HepG2 (cell line): ENCODE results near the gene DCD. TPM values are rescaled to one million over a fixed set of nuclear protein-coding genes. Genes with fewer than 3 reads are reported as not detected.

Experiments used
- ATAC-seq: fragments of 200-7000 bp; cut with Tn5 transposase; 3 replicates; pipeline ENCODE4 v1.9.1; 2020; ENCODE audit warnings: mild to moderate bottlenecking, moderate library complexity
- BruUV-seq: library from RNA; stranded (reverse); fragments of 400-500 nt; replicated peaks from 2 replicates; lab custom pipeline; 2021; lab: Mats Ljungman, UMichigan
- CTCF ChIA-PET: fragments of 300-600 bp; formaldehyde crosslinking; extraction: SDS; loops from one replicate; lab custom pipeline; 2021; ENCODE audit warnings: low total read pairs, inconsistent platforms, low intra/inter-chr PET ratio; lab: Yijun Ruan, JAX
- POLR2A ChIA-PET: fragments of 350-600 bp; sonication (Branson Sonifier 250); formaldehyde crosslinking; loops from one replicate; lab custom pipeline; 2020; ENCODE audit warnings: antibody characterized with exemption, inconsistent platforms; lab: Yijun Ruan, JAX
- DNase-seq: peaks from one replicate; pipeline ENCODE4 v3.0.0-alpha.2; 2015; ENCODE audit warnings: low spot score
- FAIRE-seq: peaks from 3 replicates; lab custom pipeline; 2011; peaks lifted over from hg19 to GRCh38; lab: Jason Lieb, UNC
- H2AFZ ChIP-seq: one replicate; pipeline ENCODE4 v1.6.1; 2011; ENCODE audit warnings: low read length, inconsistent platforms
- H3K27ac ChIP-seq: fragments of 300-600 bp; 3 replicates; pipeline ENCODE4 v1.8.0; 2011; ENCODE audit warnings: mixed run types, mild to moderate bottlenecking, mixed read lengths, low read length, inconsistent platforms; ENCODE audit not compliant: insufficient read depth; ENCODE audit errors: extremely low read length
- H3K27me3 ChIP-seq, 2 experiments: fragments of 200-600 bp in 1 of 2; 2 replicates in 1 of 2; 3 replicates in 1 of 2; pipeline versions ENCODE4 v1.6.0 to v1.8.0; 2011; ENCODE audit warnings: low read length in 2 of 2, mild to moderate bottlenecking in 2 of 2, moderate library complexity in 2 of 2, inconsistent platforms in 1 of 2; ENCODE audit not compliant: insufficient read depth in 2 of 2, control insufficient read depth in 1 of 2
- H3K36me3 ChIP-seq, 2 experiments: fragments of 200-600 bp in 1 of 2; replicated peaks in 1 of 2; 2 replicates in 1 of 2; 3 replicates in 1 of 2; pipeline versions ENCODE4 v1.5.1 to v1.8.0; 2011; ENCODE audit warnings: low read length in 2 of 2, inconsistent platforms in 1 of 2; ENCODE audit not compliant: insufficient read depth in 2 of 2, control insufficient read depth in 1 of 2
- H3K4me1 ChIP-seq: 2 replicates; pipeline ENCODE4 v1.5.1; 2012; ENCODE audit warnings: low read length, inconsistent platforms; ENCODE audit not compliant: insufficient read depth
- H3K4me2 ChIP-seq: 2 replicates; pipeline ENCODE4 v1.6.0; 2011; ENCODE audit warnings: low read depth, low read length, inconsistent platforms
- H3K4me3 ChIP-seq, 3 experiments: fragments of 200-600 bp in 1 of 3; sonication (generic), shearing (Covaris generic) in 1 of 3; replicated peaks in 1 of 3; 2 replicates each; pipeline ENCODE4 v1.5.1; 2011 to 2016; ENCODE audit warnings: low read length in 3 of 3, inconsistent platforms in 2 of 3, low read depth in 2 of 3, mild to moderate bottlenecking in 2 of 3, control low read depth in 1 of 3, mixed read lengths in 1 of 3; ENCODE audit not compliant: insufficient read depth in 1 of 3
- H3K79me2 ChIP-seq: one replicate; pipeline ENCODE4 v1.6.1; 2011; ENCODE audit warnings: low read length, inconsistent platforms; ENCODE audit not compliant: insufficient read depth
- H3K9ac ChIP-seq: 2 replicates; pipeline ENCODE4 v1.6.0; 2011; ENCODE audit warnings: mild to moderate bottlenecking, low read depth, low read length, inconsistent platforms; ENCODE audit not compliant: insufficient read depth
- H3K9me3 ChIP-seq: 2 replicates; pipeline ENCODE4 v1.5.1; 2012; ENCODE audit warnings: mild to moderate bottlenecking, low read length
- H4K20me1 ChIP-seq: 2 replicates; pipeline ENCODE4 v1.6.0; 2011; ENCODE audit warnings: inconsistent platforms, mild to moderate bottlenecking, low read length, moderate library complexity; ENCODE audit not compliant: insufficient read depth
- AGO2 ChIP-seq: fragments of 200-400 bp; formaldehyde crosslinking; optimal IDR thresholded peaks from 2 replicates; pipeline ENCODE3; 2017; ENCODE audit warnings: mild to moderate bottlenecking, low read depth, low read length, moderate library complexity
- CHD2 ChIP-seq: IDR thresholded peaks from 2 replicates; pipeline ENCODE4 v1.6.1; 2011; ENCODE audit warnings: low read depth, low read length, improper control_type of control experiment
- FOXP1 ChIP-seq, 2 experiments: fragments of 450-650 bp in 1 of 2; IDR thresholded peaks; 2 replicates each; pipeline ENCODE4 v1.6.1; 2017 to 2018; ENCODE audit warnings: antibody characterized with exemption in 1 of 2
- MAFF ChIP-seq: IDR thresholded peaks from 2 replicates; pipeline ENCODE4 v1.6.1; 2011; ENCODE audit warnings: low read depth, low read length, improper control_type of control experiment
- MAFK ChIP-seq, 2 experiments: IDR thresholded peaks in 1 of 2; conservative IDR thresholded peaks in 1 of 2; 2 replicates each; pipeline ENCODE4 v1.6.1; 2011; ENCODE audit warnings: improper control_type of control experiment in 2 of 2, low read length in 2 of 2
- PRDM15 ChIP-seq: sonication (generic); formaldehyde crosslinking; IDR thresholded peaks from 2 replicates; pipeline ENCODE4 v1.4.0; 2020; ENCODE audit warnings: missing genetic modification reagents
- SIX1 ChIP-seq: sonication (generic); formaldehyde crosslinking; IDR thresholded peaks from 2 replicates; pipeline ENCODE4 v1.4.0; 2020; ENCODE audit warnings: missing genetic modification reagents, borderline replicate concordance
- STAG1 ChIP-seq: sonication (generic); formaldehyde crosslinking; IDR thresholded peaks from 2 replicates; pipeline ENCODE4 v1.4.0; 2020; ENCODE audit warnings: missing genetic modification reagents
- TEAD3 ChIP-seq: optimal IDR thresholded peaks from 2 replicates; pipeline ENCODE3; 2016; ENCODE audit warnings: borderline replicate concordance
- TFDP2 ChIP-seq: sonication (generic); formaldehyde crosslinking; IDR thresholded peaks from 2 replicates; pipeline ENCODE4 v1.4.0; 2020; ENCODE audit warnings: missing genetic modification reagents
- ZFP62 ChIP-seq: sonication (generic); formaldehyde crosslinking; IDR thresholded peaks from 2 replicates; pipeline ENCODE4 v1.4.0; 2020; ENCODE audit warnings: missing genetic modification reagents
- ZKSCAN1 ChIP-seq: fragments of 150-350 bp; IDR thresholded peaks from 2 replicates; pipeline ENCODE4 v1.6.1; 2014; ENCODE audit warnings: low read length
- ZNF10 ChIP-seq: sonication (generic); formaldehyde crosslinking; IDR thresholded peaks from 2 replicates; pipeline ENCODE4 v1.4.0; 2020; ENCODE audit warnings: mild to moderate bottlenecking, low read depth, missing genetic modification reagents, borderline replicate concordance
- ZNF160 ChIP-seq: sonication (generic); formaldehyde crosslinking; IDR thresholded peaks from 2 replicates; pipeline ENCODE4 v1.8.0; 2022; ENCODE audit warnings: mild to moderate bottlenecking, inconsistent platforms, missing genetic modification reagents
- ZNF570 ChIP-seq: sonication (generic); formaldehyde crosslinking; IDR thresholded peaks from 2 replicates; pipeline ENCODE4 v1.4.0; 2020; ENCODE audit warnings: mild to moderate bottlenecking, missing genetic modification reagents, borderline replicate concordance
- ZNF572 ChIP-seq: sonication (generic); formaldehyde crosslinking; IDR thresholded peaks from 2 replicates; pipeline ENCODE4 v1.5.1; 2020; ENCODE audit warnings: mild to moderate bottlenecking, missing genetic modification reagents
- WGBS: methylation state at CpG from one replicate; pipeline ENCODE4 v1.1.6; 2017; ENCODE audit warnings: low lambda C conversion rate; 5-methylcytosine and 5-hydroxymethylcytosine counted together
- in situ Hi-C: cut with HindIII; loops from 2 replicates; pipeline ENCODE4 v1.10.0; 2017; ENCODE audit warnings: low pct_unique_long_range_greater_than_20kb; ENCODE audit not compliant: extremely low pct_ligation_motif_present
- intact Hi-C: fragments of 100-400 bp; cut with micrococcal nuclease; formaldehyde crosslinking; loops from one replicate; pipeline ENCODE4 v1.10.0; 2022; ENCODE audit not compliant: unreplicated experiment
- polyA plus RNA-seq, 8 experiments: library from polyadenylated mRNA; depleted of rRNA in 3 of 8; stranded (reverse) in 7 of 8; unstranded in 1 of 8; fragments of >200 nt; fragmentation: Illumina TruSeq in 4 of 8; extraction: Trizol in 4 of 8; gene quantifications; 2 replicates each; pipeline versions ENCODE4 v1.2.1 to v1.2.3, GENCODE V29; 2011 to 2016; ENCODE audit warnings: low read depth in 4 of 8, missing spikeins in 1 of 8, mixed read lengths in 1 of 8; ENCODE audit not compliant: insufficient read depth in 1 of 8
- total RNA-seq, 5 experiments: library from RNA; depleted of rRNA; stranded (reverse); fragments of >200 nt; fragmentation: Illumina TruSeq; extraction: Trizol; gene quantifications; 2 replicates each; pipeline ENCODE4 v1.2.3, GENCODE V29; 2016; ENCODE audit warnings: low read depth in 1 of 5

The DCD gene
- total and polyA plus RNA-seq, 2 of the 13 experiments (the other 11 are each of a cell fraction or from before 2014, with no cell fraction given), result not detected

- no peak overlapping the region for H3K9ac ChIP-seq
- in situ Hi-C loops, result no loop called here
- no peaks in the 10 kb centered on the region for H4K20me1 ChIP-seq
- ATAC-seq (no peak), FAIRE-seq (no peak), DNase-seq (no peak)
- POLR2A ChIA-PET, result no interaction called here
- no peak overlapping the region for H2AFZ ChIP-seq
- no peak overlapping the region for H3K4me2 ChIP-seq
- H3K27me3 ChIP-seq, result peaks cover 0 to 6% of the 10 kb centered on the region in 2 experiments; a peak in 1 of 5 replicates
- 12% methylated on average over 5 of the region's 5 CpGs for WGBS
- no peak overlapping the region for H3K4me3 ChIP-seq
- no TSS peak for BruUV-seq
- TF ChIP-seq FOXP1 (IDR thresholded peaks at IDR 0.05) (no peak), FOXP1 (CRISPR knock-in tag; IDR thresholded peaks at IDR 0.05) (no peak), MAFF (peak; percentile 92), MAFK (conservative IDR thresholded peaks at IDR 0.05 in 1 of 2, IDR thresholded peaks at IDR 0.05 in 1 of 2; ENCODE audit: low read length in 2 of 2) (peak; percentile 88 to 96), SIX1 (CRISPR knock-in tag) (no peak), ZNF10 (CRISPR knock-in tag) (no peak)
- TF ChIP-seq, all 625 proteins: peak for 2
- CTCF ChIA-PET, result no interaction called here
- no peaks in the 10 kb centered on the region for H3K9me3 ChIP-seq
- H3K27ac ChIP-seq, result no peak overlapping the region
- no peaks in the 10 kb centered on the region for H3K36me3 ChIP-seq
- no peaks in the 10 kb centered on the region for H3K4me1 ChIP-seq
- intact Hi-C loops, result no loop called here
- no peaks in the 10 kb centered on the region for H3K79me2 ChIP-seq
Measured at GRCh38 chr12:54667945-54668344, 19.8 kb upstream of the DCD start.

- no peaks in the 10 kb centered on the region for H3K79me2 ChIP-seq
- WGBS, result 3% methylated on average over 3 of the region's 3 CpGs
- H2AFZ ChIP-seq, result no peak overlapping the region
- no peak overlapping the region for H3K4me2 ChIP-seq
- ChIA-PET POLR2A (no interaction called here), CTCF (no interaction called here)
- in situ Hi-C loops, result no loop called here
- no peak overlapping the region for H3K9ac ChIP-seq
- ATAC-seq (no peak), DNase-seq (no peak), FAIRE-seq (no peak)
- no peak overlapping the region for H3K27ac ChIP-seq
- H3K4me3 ChIP-seq, result no peak overlapping the region
- intact Hi-C loops, result no loop called here
- peaks cover 0 to under 1% of the 10 kb centered on the region in 2 experiments; a peak in 1 of 5 replicates for H3K27me3 ChIP-seq
- no TSS peak for BruUV-seq
- no peaks in the 10 kb centered on the region for H4K20me1 ChIP-seq
- no peaks in the 10 kb centered on the region for H3K9me3 ChIP-seq
- H3K4me1 ChIP-seq, result no peaks in the 10 kb centered on the region
- H3K36me3 ChIP-seq, result no peaks in the 10 kb centered on the region
- no peak for TF ChIP-seq ZNF570 (CRISPR knock-in tag)
- TF ChIP-seq CHD2, result no peak
- no peak for TF ChIP-seq TFDP2 (CRISPR knock-in tag)
- TF ChIP-seq ZKSCAN1, result no peak
- no peak for TF ChIP-seq PRDM15
- TF ChIP-seq TEAD3 (CRISPR knock-in tag), result no peak
- no peak for TF ChIP-seq ZNF572
- TF ChIP-seq ZNF160, result no peak
- no peak for TF ChIP-seq ZFP62 (CRISPR knock-in tag)
- TF ChIP-seq STAG1 (CRISPR knock-in tag), result no peak
- TF ChIP-seq AGO2, result no peak
Measured at GRCh38 chr12:54666008-54666407, 17.8 kb upstream of the DCD start.
